GM18526 (cell line): ENCODE data around the gene SPINK9.

Experiments
- POLR2A ChIP-seq: IDR thresholded peaks from 3 replicates; pipeline ENCODE4 v1.6.1; 2011; ENCODE audit not compliant: insufficient read length; ENCODE audit errors: extremely low read depth

SPINK9 gene

GRCh38 chr5:148335259-148335658, at the start of gene SPINK9:
TSS of gene SPINK9 (plus strand) at chr5:148335559. CDS start at chr5:148335614, 55 bp downstream.
- TF ChIP-seq POLR2A = no peak

GRCh38 chr5:148290271-148291195, 44.8 kb upstream of the SPINK9 start:
- TF ChIP-seq POLR2A = no peak

DNA sequence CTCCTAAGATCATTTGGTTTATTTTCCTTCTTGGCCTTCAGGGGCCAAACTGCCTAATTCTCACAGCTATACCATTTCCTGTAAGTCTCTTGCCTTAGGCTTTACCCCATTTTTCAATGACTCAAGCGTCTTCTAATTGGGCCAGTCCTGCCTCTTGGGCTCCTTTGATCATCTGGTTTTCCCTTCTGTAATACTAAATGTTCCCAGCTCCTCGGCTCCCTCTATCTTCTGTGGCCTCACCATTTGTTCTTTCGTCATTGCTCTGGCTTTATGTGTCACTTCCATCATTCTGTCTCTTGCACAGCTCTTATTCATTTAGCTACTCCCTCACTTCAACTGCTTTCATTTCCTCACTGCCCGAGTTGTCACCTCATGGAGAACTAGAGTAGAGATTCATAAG, 37.6 kb upstream of the SPINK9 start:
- TF ChIP-seq POLR2A = no peak

- TF ChIP-seq POLR2A = no peak
Observed at GRCh38 chr5:148306446-148306845, 28.9 kb upstream of the SPINK9 start.

- no peak for TF ChIP-seq POLR2A
Observed at GRCh38 chr5:148309019-148309418, 26.3 kb upstream of the SPINK9 start.

GRCh38 chr5:148309746-148310145, 25.6 kb upstream of the SPINK9 start:
- TF ChIP-seq POLR2A = no peak

DNA sequence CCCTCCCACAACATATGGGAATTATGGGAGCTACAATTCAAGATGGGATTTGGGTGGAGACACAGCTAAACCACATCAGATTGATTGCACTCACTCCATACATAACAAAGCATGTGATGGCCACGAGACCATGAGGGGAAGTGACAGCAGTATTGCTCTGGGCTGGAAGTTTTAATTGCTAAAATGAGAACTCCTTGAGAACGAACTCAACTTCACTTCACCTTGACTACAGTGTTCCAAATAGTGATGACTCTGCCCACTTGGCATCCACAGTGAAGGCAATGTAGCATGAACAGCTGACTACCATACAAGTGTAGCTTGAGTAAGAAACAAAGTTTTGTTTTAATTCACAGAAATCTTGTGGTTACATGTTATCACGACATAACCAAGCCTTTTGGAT, 23.9 kb upstream of the SPINK9 start:
- no peak for TF ChIP-seq POLR2A

DNA sequence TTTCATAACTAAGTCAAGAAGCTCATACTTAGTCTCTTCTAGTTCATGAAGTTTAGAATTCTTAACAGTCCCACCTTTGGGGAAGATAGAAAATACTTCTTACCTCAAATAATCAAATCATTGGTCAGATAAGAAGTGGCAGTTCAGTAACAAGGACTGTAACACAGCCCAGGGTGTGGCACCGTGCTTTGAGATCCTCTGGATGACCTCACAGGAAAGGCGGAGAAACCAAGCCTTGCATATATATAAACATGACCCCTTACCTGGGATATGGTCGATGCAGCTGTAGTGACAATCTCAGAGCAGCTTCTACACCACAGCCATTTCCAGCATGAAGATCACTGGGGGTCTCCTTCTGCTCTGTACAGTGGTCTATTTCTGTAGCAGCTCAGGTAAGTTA, 23.2 kb upstream of the SPINK9 start, which contains the start of gene SPINK7:
SPINK7 (plus strand) TSS at position 271 of the 400 bp plus-strand sequence; CDS start at position 332, 61 bp downstream.
- no peak for TF ChIP-seq POLR2A

GRCh38 chr5:148314187-148314586, 21.2 kb upstream of the SPINK9 start:
- no peak for TF ChIP-seq POLR2A

DNA sequence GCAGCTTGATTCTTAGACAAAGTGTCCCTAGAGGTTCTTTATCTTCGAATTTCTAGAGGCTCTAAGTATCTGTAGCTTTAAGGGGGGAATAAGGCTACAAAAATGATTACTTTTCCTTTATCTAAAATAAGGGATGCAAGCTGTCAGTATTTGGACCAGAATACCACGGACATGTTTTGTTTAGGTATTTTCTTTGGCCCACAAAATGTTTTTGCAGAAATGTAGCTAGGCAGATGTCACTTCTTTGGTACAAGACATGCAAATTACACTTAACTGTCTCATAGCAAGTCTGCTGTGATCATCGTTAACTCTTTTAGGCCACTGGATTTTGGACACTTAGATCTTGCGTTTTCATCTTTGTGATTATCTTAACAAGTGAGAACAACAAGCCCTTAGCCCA, 20.6 kb upstream of the SPINK9 start:
- TF ChIP-seq POLR2A = no peak

- no peak for TF ChIP-seq POLR2A
Observed at GRCh38 chr5:148333262-148333849, 2.0 kb upstream of the SPINK9 start.

GRCh38 chr5:148336704-148337435, 1.5 kb downstream of the SPINK9 start:
- no peak for TF ChIP-seq POLR2A

- TF ChIP-seq POLR2A = no peak
Observed at GRCh38 chr5:148342371-148343045, 7.1 kb downstream of the SPINK9 start.

DNA sequence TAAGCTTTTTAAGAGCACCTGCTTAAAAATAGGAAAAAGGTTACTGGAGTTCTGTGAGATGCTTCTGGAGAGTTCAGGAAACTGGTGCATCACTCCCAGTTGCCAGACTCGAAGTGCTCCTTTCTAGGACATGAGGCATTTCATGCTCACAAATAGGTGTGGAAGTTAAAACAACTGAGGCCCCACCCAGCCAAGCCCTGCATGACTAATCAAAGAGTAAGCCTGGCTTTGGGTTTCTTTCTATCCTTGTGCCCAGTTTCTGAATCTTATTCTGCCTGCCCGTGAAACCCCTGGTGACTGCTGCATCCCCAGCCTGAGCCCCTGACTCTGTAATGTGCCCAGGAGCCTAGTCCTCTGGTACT, 7.7 kb downstream of the SPINK9 start:
- no peak for TF ChIP-seq POLR2A

GRCh38 chr5:148343603-148344487, 8.5 kb downstream of the SPINK9 start:
- TF ChIP-seq POLR2A = no peak

DNA sequence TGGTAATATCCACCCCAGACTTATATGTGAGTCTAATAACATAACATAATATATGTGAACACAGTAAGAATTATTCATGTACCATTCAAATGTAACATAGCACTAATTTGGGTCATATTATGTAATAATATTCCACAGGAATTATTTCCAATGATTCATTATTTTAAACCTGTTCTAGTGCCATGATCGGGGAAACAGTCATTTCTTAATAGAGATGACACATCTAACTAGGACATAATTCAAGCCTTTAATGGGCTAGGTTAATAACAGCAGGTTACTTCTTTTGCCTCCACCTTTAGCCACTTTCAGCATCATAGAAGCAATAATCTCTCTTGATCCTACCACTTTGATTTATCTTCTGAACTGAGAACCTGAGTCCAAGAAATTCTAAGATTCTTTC, 12.3 kb downstream of the SPINK9 start:
- no peak for TF ChIP-seq POLR2A
